Lower lobe of right lung (tissue), 2 donors: ENCODE data around the gene MPZL1. TPM values are rescaled to one million over a fixed set of nuclear protein-coding genes. Genes with fewer than 3 reads are reported as not detected.

Experiments used
- ATAC-seq, 2 donors: fragments of 200-7000 bp; cut with Tn5 transposase; one replicate each; pipeline ENCODE4 v1.9.1; 2020 to 2022; ENCODE audit warnings: mild to moderate bottlenecking in 2 of 2, moderate library complexity in 2 of 2
- DNase-seq: peaks from one replicate; pipeline ENCODE4 v3.0.0-alpha.2; 2020
- H3K27ac ChIP-seq: fragments of 200-600 bp; one replicate; pipeline ENCODE4 v1.8.0; 2022
- H3K27me3 ChIP-seq: fragments of 200-600 bp; one replicate; pipeline ENCODE4 v1.8.0; 2022; ENCODE audit warnings: low read depth
- H3K36me3 ChIP-seq: fragments of 200-600 bp; one replicate; pipeline ENCODE4 v1.8.0; 2022; ENCODE audit warnings: mild to moderate bottlenecking
- H3K4me1 ChIP-seq: fragments of 200-600 bp; one replicate; pipeline ENCODE4 v1.8.0; 2022
- H3K4me3 ChIP-seq: fragments of 200-600 bp; one replicate; pipeline ENCODE4 v1.8.0; 2022; ENCODE audit warnings: mild to moderate bottlenecking
- H3K9me3 ChIP-seq: fragments of 200-600 bp; one replicate; pipeline ENCODE4 v1.8.0; 2022
- intact Hi-C: fragments of 100-400 bp; cut with DNase I; formaldehyde crosslinking; loops from one replicate; pipeline ENCODE4 v1.11.0; 2022
- total RNA-seq: library from RNA; stranded (reverse); fragmentation: NEBNext Ultra II Directional; extraction: Animal tissue kit (Norgen Biotek cat#: 25700); gene quantifications from one replicate; pipeline ENCODE4 v1.2.1, GENCODE V29; 2021
- TF ChIP-seq, protein P1 (sequence below): fragments of 200-600 bp; IDR thresholded peaks from one replicate; pipeline ENCODE4 v1.8.0; 2022; ENCODE audit warnings: antibody characterized with exemption, mild to moderate bottlenecking
- donor health status: DM: no; HTN: yes; CAD: no; lungs with severe emphysema.

Gene MPZL1
- total RNA-seq, 1 donor from 2014 or later: 85.9 TPM

DNA sequence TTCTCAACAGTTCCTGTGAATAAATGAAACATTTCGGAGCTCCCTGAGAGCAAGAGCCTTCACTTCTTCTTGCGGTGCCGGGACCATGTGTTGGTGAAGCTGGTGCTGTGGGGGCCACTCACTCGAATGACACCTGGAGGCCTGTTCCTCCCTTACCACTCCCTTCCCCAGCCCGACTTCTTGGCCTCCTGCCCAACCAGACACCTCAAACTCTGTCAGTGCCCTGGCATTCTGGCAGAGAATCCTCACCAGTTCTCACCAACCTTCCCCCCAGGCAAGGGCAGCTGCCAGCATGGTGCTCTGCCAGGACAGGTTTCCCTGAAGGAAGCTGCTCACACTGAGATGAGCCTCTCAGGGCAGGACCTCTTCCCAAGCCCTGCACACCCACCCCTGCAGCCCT, 68.3 kb downstream of the MPZL1 start:
- H3K27ac ChIP-seq: no peak overlapping the region
- peaks cover 11% of the 10 kb centered on the region for H3K4me1 ChIP-seq
- no peaks in the 10 kb centered on the region for H3K9me3 ChIP-seq
- ATAC-seq (no peak), DNase-seq (no peak)
- no peak overlapping the region for H3K4me3 ChIP-seq
- no peaks in the 10 kb centered on the region for H3K27me3 ChIP-seq
- TF ChIP-seq, protein P1, sequence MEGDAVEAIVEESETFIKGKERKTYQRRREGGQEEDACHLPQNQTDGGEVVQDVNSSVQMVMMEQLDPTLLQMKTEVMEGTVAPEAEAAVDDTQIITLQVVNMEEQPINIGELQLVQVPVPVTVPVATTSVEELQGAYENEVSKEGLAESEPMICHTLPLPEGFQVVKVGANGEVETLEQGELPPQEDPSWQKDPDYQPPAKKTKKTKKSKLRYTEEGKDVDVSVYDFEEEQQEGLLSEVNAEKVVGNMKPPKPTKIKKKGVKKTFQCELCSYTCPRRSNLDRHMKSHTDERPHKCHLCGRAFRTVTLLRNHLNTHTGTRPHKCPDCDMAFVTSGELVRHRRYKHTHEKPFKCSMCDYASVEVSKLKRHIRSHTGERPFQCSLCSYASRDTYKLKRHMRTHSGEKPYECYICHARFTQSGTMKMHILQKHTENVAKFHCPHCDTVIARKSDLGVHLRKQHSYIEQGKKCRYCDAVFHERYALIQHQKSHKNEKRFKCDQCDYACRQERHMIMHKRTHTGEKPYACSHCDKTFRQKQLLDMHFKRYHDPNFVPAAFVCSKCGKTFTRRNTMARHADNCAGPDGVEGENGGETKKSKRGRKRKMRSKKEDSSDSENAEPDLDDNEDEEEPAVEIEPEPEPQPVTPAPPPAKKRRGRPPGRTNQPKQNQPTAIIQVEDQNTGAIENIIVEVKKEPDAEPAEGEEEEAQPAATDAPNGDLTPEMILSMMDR: no peak
- intact Hi-C loops: no loop called here
- peaks cover 38% of the 10 kb centered on the region for H3K36me3 ChIP-seq

DNA sequence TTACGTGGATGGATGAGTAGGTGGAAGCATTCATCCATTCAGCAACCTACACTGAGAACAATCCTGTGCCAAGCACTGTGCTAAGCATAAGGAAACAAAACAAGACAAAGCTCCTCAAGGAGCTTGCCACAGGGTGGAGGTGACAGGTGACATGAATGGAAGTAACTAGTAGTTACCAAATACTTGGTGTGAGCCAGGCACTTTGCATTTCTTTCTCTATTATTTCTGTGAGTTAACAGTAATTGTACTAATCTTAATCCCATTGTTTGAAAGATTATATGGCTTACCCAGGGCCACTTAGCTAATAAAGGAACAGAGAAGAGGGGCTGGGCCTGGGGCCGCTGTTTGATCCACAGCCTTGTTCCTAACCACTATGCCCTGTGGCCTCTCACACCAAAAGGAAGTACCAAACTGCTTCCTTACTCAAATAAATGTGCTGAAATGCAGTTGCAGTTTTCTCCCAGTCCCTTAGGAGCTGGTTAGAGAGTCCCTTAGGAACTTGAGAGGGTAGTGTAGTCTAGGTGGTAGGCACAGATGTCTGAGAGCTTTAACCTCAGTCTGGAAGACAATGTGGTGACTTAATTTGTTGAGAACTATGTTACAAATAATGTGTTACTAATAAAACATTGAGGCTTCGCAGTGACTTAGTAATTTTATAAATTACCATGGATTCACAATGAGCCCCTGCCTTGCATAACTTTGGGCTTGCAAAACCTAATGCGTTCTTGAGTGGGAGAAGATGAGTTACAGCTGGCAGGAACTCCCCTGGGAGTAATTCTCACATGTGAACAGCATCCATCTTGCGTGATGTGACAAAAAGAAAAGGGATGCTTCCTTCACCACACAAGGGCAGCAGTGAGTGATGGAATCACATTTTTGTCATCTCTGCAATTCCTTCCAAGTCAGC, 69.8 kb downstream of the MPZL1 start:
- no peaks in the 10 kb centered on the region for H3K9me3 ChIP-seq
- H3K4me1 ChIP-seq: peaks cover 21% of the 10 kb centered on the region
- peaks cover 38% of the 10 kb centered on the region for H3K36me3 ChIP-seq
- H3K27ac ChIP-seq: peak overlapping the region; percentile 48
- TF ChIP-seq, protein P1: no peak
- intact Hi-C loops: no loop called here
- no peaks in the 10 kb centered on the region for H3K27me3 ChIP-seq
- DNase-seq: no peak
- no peak overlapping the region for H3K4me3 ChIP-seq
- ATAC-seq: peak; percentile 46 to 64

DNA sequence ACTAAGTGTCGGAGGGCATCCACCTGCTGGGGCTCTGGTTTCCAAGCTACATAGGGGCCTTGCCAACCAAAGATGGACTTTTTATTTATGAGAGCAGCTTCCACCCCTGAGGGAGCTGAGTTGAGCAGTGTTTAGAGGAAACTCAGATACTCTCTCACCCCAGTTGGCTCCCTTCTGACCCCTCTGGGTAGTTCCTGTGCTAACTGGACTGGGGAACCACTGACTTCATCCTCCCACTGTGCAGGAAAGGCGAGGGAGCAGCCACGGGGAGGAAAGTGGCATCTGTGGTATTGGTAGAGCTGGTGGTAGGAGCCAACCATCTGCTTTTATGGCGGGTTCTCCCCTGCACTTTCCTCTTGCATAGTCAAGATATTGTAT, 70.4 kb downstream of the MPZL1 start:
- H3K4me3 ChIP-seq: no peak overlapping the region
- no peaks in the 10 kb centered on the region for H3K27me3 ChIP-seq
- DNase-seq: no peak
- peak in 1 of 2 donors; percentile 16 for ATAC-seq
- TF ChIP-seq, protein P1: no peak
- H3K27ac ChIP-seq: peak overlapping the region; percentile 24
- H3K4me1 ChIP-seq: peaks cover 25% of the 10 kb centered on the region
- intact Hi-C loops: no loop called here
- no peaks in the 10 kb centered on the region for H3K9me3 ChIP-seq
- H3K36me3 ChIP-seq: peaks cover 33% of the 10 kb centered on the region

DNA sequence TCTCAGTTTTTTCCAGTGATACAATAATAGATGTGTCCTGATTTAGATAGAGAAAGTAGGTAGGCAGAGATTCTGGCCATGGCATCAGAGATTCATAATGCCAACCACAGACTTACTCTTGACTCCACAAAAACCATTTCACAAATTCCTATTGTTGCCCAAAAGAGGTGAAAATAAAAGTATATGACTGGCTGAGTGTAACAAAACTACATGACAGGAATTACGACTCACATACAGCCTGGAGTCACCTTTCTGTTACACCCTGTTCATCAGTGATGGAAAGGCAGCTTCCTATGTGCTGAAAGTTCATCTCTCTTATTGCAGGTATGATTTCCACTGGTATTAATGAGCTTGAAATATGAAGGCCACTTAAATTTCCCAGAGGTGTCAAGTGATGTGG, 72.3 kb downstream of the MPZL1 start:
- TF ChIP-seq, protein P1: no peak
- H3K4me1 ChIP-seq: peaks cover 38% of the 10 kb centered on the region
- intact Hi-C loops: no loop called here
- DNase-seq (no peak), ATAC-seq (no peak)
- H3K4me3 ChIP-seq: no peak overlapping the region
- H3K9me3 ChIP-seq: no peaks in the 10 kb centered on the region
- no peaks in the 10 kb centered on the region for H3K27me3 ChIP-seq
- H3K36me3 ChIP-seq: peaks cover 14% of the 10 kb centered on the region
- no peak overlapping the region for H3K27ac ChIP-seq

DNA sequence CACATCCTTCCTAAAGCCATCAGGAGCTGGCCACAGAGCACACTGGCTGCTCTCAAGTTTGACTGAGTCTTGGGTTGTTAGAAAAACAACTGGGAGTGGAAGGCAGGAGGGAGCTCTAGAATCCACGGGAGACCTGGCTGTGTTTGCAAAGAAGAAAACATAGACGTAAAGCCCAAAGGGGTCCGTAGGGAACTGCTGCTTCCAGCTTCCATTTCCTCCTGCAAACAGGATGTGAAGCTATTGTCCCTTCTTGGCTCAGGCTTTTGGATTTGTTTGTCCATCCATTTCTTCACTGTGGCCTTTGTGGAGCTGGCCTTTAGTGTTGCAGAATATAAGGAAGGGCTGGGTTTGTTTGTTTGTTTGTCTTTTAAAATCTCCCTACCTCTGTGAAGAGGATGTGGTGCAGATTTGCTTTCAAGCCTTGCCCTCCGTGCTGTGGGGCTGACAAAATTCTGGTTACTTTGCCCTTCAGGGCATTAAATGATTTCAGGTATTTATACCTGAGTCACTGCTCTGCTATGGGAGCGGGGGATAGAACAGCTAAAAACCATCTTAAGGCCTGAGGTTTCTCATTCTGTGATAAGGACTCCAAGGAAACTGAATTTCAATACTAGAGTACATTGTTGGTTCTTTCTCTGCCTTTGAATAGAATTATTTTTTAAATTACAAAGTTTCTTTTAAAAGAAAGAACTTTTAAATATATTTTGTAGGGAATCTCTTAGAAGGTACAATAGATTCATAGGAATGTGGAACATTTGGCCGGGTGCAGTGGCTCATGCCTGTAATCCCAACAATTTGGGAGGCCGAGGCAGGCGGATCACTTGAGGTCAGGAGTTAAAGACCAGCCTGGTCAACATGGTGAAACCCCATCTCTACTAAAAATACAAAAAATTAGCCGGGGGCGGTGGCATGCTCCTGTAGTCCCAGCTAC, 74.3 kb downstream of the MPZL1 start:
- peak in 1 of 2 donors; percentile 31 for ATAC-seq
- Histone ChIP-seq H3K4me3 (no peak overlapping the region), H3K36me3 (no peaks in the 10 kb centered on the region), H3K27me3 (no peaks in the 10 kb centered on the region), H3K27ac (peak overlapping the region; percentile 66), H3K4me1 (peaks cover 38% of the 10 kb centered on the region), H3K9me3 (no peaks in the 10 kb centered on the region)
- intact Hi-C loops: no loop called here
- DNase-seq: no peak
- TF ChIP-seq, protein P1: no peak
